Frontal cortex (tissue), 4 donors: ENCODE results near the gene SRGN. TPM values are rescaled to one million over a fixed set of nuclear protein-coding genes. Genes with fewer than 3 reads are reported as not detected.
"Not testable (repeated sequence)": the region's sequence is repeated elsewhere in the genome, so short reads cannot be mapped to it uniquely, and the experiment has no call there.

Experiments used
- DNase-seq, 2 donors: peaks; one replicate each; pipeline ENCODE4 v3.0.0; 2012; ENCODE audit warnings: low spot score in 2 of 2
- FAIRE-seq: peaks from 2 replicates; lab custom pipeline; 2012; peaks lifted over from hg19 to GRCh38; lab: Jason Lieb, UNC
- small RNA-seq: library from RNA; depleted of rRNA; stranded (forward); fragments of <200 nt; gene quantifications from one replicate; pipeline ENCODE3, GENCODE V24; 2014
- total RNA-seq: library from RNA; depleted of rRNA; stranded (reverse); fragments of >200 nt; gene quantifications from one replicate; pipeline ENCODE4 v1.2.3, GENCODE V29; 2014
- donor health status: control.
- donor health status: control.
- donor health status: control.

SRGN gene
- total RNA-seq, 1 donor from 2014 or later, result 22.4 TPM

- FAIRE-seq (peak; percentile 44), DNase-seq (peak; percentile 99)
Measured at GRCh38 chr10:69123747-69124562, 36.1 kb downstream of the SRGN start, which contains the start of gene VPS26A. Gene VPS26A (plus strand): TSS chr10:69124178. CDS start chr10:69124278, 100 bp downstream.

GRCh38 chr10:69124563-69125268 is 36.8 kb downstream of the SRGN start:
- no peak for FAIRE-seq
- DNase-seq, result peak in 1 of 2 donors; percentile 17

GRCh38 chr10:69125554-69125953 is 37.7 kb downstream of the SRGN start:
- FAIRE-seq, result no peak

GRCh38 chr10:69130251-69130650 is 42.3 kb downstream of the SRGN start:
- FAIRE-seq (no peak), DNase-seq (no peak)

More at GRCh38 chr10:69125554-69125953, 37.7 kb downstream of the SRGN start:
- no peak for DNase-seq

- FAIRE-seq (no peak), DNase-seq (no peak)
Measured at GRCh38 chr10:69139961-69140360, 52.1 kb downstream of the SRGN start.

DNA sequence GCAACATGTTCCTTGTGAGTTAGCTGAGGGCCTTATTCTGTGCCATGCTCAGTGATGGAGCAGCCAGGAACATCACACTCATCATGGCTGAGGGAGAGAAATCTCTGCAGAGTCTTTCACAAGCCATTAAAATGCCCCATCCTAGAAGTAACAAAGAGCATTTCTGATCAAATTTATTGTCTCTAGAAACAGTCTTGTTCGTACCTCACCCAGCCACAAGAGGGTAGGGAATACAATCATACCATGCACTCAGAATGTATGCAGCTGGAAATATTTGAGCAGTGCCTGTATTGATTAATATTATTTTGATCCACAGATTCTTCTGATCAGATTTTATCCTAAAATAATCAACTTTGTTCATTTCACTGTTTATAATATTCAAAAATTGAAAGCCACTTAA is 53.4 kb downstream of the SRGN start:
- DNase-seq, result no peak
- no peak for FAIRE-seq

GRCh38 chr10:69142074-69142473 is 54.2 kb downstream of the SRGN start:
- FAIRE-seq, DNase-seq: not testable (repeated sequence)

GRCh38 chr10:69142983-69143382 is 55.1 kb downstream of the SRGN start:
- DNase-seq (no peak), FAIRE-seq (no peak)

GRCh38 chr10:69145329-69145728 is 57.4 kb downstream of the SRGN start:
- FAIRE-seq (no peak), DNase-seq (no peak)

DNA sequence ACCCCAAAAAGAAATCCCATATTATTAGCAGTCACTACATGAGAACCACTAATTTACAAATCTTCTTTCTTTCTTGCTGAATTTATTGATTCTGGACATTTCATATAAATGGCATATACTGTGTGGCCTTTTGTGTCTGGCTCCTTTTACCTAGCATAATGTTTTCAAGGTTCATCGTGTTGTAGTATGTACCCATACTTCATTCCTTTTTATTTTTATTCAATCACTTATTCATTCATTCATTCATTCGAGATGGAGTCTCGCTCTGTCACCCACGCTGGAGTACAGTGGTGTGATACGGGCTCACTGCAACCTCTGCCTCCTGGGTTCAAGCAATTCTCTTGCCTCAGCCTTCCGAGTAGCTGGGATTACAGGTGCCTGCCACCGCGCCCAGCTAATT is 58.0 kb downstream of the SRGN start:
- DNase-seq (no peak), FAIRE-seq (no peak)

DNA sequence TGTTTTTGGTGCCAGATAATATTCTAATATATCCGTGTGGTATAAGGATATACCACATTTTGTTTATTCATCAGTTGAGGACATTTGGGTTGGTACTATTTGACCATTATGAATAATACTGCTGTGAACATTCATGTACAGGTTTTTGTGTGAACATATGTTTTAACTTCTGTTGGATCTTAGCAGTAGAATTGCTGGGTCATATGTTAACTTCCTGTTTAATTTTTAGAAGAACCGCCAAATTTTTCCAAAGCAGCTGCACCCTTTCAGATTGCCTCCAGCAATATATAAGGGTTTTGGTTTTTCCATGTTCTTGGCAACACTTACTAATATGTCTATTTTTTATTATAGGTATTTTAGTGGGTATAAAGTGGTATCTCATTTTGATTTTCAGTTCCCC is 58.9 kb downstream of the SRGN start:
- DNase-seq (no peak), FAIRE-seq (no peak)

DNA sequence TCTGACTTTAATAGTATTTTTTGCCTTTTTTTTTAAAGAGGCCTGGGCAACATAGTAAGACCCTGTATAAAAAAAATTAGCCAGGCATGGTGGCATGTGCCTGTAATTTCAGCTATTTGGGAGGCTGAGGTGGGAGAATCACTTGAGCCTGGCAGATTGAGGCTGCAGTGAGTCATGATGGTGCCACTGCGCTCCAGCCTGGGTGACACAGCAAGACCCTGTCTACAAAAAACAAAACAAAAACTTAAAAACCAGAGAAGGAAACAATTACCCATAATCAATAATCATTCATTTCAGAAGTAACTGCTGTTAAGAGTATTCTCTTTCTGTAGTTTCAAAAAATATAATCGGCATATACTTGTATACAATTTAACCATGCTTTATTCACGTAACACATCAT is 64.1 kb downstream of the SRGN start:
- DNase-seq, result no peak
- no peak for FAIRE-seq

DNA sequence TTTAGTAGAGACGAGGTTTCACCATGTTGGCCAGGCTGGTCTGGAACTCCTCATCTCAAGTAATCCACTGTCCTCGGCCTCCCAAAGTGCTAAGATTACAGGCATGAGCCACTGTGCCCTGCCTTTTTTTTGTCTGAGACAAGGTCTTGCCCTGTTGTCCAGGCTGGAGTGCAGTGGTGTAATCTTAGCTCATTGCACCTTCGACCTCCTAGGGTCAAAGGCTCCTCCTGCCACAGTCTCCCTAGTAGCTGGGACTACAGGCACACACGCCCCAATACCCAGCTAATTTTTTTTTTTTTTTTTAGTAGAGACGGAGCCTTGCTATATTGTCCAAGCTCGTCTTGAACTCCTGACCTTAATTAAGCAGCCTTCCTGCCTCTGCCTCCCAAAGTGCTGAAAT is 65.3 kb downstream of the SRGN start:
- no peak for DNase-seq
- FAIRE-seq, result no peak

Small RNA genes within 50 kb of the gene (small RNA-seq; reads per million reads assigned to genes)
- not detected for gene RF00017

Other genes starting within 250 kb of the SRGN start
- gene DDX50, start 186.8 kb upstream of the SRGN start, total RNA-seq, result 51.4 TPM
- gene DDX21, start 131.9 kb upstream of the SRGN start, total RNA-seq, result 46.5 TPM
- 32.2 TPM for gene KIFBP, start 99.3 kb upstream of the SRGN start, total RNA-seq
- 57.5 TPM for gene VPS26A, start 36.1 kb downstream of the SRGN start, total RNA-seq
- 40.4 TPM for gene SUPV3L1, start 92.1 kb downstream of the SRGN start, total RNA-seq
- 0.41 TPM for gene HKDC1, start 132.2 kb downstream of the SRGN start, total RNA-seq
- 114 TPM for gene HK1, start 190.4 kb downstream of the SRGN start, total RNA-seq